ENCODE results near the gene CACNB1. TPM values are rescaled to one million over a fixed set of nuclear protein-coding genes. Genes with fewer than 3 reads are reported as not detected.

Gene CACNB1
- total and polyA plus RNA-seq, 10 of the 15 experiments (the other 5 are each of a cell fraction or from before 2014, with no cell fraction given), result 0.06 to 15.6 (median 6.3) TPM

DNA sequence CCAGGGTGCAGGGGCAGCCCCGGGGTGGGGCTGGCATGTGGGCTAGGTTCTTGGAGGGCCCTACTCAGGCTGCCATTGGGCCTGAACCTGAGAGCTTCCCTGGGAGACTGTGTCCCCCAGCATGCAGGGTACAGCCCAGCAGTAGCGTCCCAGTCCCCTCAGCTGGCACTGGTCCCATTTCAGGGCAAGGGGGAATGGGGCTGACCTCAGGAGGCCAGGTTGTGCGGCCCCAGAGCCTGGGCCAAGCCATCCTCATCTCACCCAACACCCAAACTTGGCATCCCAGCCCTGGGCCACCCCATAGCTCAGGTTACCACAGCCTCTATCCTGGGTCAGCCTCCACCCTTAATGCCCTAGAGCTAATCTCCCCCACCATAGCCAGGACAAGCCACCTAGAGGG lies 52.3 kb downstream of the CACNB1 start:
- CTCF ChIA-PET, result interaction anchor here (1.4 to 2.3 kb wide), 3 partner anchors 19 to 410 kb away, joined by 4 to 7 read pairs (median 5); no protein-coding TSS in a partner anchor
- FAIRE-seq, result no peak
- TF ChIP-seq TARDBP (IDR thresholded peaks at IDR 0.05; ENCODE audit: borderline replicate concordance) (no peak), ATF2 (IDR thresholded peaks at IDR 0.05; ENCODE audit: low read length) (no peak), CBX5 (IDR thresholded peaks at IDR 0.05; ENCODE audit: low read depth) (no peak), HCFC1 (IDR thresholded peaks at IDR 0.05; ENCODE audit: low read length) (no peak), SMAD1 (IDR thresholded peaks at IDR 0.05; ENCODE audit: low read depth, partially characterized antibody) (no peak), SRF (IDR thresholded peaks at IDR 0.05; ENCODE audit: low read depth in 2 of 2, low read length in 2 of 2) (no peak), POLR2A (IDR thresholded peaks at IDR 0.05; ENCODE audit: low read depth, low read length) (no peak), FOXK2 (IDR thresholded peaks at IDR 0.05) (no peak), TCF12 (IDR thresholded peaks at IDR 0.05; ENCODE audit: low read depth, low read length) (no peak), PBX3 (IDR thresholded peaks at IDR 0.05; ENCODE audit: insufficient replicate concordance, low read depth, low read length) (no peak), SUPT20H (IDR thresholded peaks at IDR 0.05; ENCODE audit: borderline replicate concordance, control insufficient read depth, low read depth, low read length) (no peak), HDAC6 (IDR thresholded peaks at IDR 0.05; ENCODE audit: unreplicated experiment) (no peak), JUNB (IDR thresholded peaks at IDR 0.05) (no peak)
- TF ChIP-seq, protein P1, sequence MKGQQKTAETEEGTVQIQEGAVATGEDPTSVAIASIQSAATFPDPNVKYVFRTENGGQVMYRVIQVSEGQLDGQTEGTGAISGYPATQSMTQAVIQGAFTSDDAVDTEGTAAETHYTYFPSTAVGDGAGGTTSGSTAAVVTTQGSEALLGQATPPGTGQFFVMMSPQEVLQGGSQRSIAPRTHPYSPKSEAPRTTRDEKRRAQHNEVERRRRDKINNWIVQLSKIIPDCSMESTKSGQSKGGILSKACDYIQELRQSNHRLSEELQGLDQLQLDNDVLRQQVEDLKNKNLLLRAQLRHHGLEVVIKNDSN (IDR thresholded peaks at IDR 0.05; ENCODE audit: borderline replicate concordance, extremely low read length, insufficient read depth, low read depth, low read length), result no peak
- TF ChIP-seq, protein P2, sequence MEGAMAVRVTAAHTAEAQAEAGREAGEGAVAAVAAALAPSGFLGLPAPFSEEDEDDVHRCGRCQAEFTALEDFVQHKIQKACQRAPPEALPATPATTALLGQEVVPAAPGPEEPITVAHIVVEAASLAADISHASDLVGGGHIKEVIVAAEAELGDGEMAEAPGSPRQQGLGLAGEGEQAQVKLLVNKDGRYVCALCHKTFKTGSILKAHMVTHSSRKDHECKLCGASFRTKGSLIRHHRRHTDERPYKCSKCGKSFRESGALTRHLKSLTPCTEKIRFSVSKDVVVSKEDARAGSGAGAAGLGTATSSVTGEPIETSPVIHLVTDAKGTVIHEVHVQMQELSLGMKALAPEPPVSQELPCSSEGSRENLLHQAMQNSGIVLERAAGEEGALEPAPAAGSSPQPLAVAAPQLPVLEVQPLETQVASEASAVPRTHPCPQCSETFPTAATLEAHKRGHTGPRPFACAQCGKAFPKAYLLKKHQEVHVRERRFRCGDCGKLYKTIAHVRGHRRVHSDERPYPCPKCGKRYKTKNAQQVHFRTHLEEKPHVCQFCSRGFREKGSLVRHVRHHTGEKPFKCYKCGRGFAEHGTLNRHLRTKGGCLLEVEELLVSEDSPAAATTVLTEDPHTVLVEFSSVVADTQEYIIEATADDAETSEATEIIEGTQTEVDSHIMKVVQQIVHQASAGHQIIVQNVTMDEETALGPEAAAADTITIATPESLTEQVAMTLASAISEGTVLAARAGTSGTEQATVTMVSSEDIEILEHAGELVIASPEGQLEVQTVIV (IDR thresholded peaks at IDR 0.05; ENCODE audit: borderline replicate concordance, partially characterized antibody), result no peak
- TF ChIP-seq, protein P3, sequence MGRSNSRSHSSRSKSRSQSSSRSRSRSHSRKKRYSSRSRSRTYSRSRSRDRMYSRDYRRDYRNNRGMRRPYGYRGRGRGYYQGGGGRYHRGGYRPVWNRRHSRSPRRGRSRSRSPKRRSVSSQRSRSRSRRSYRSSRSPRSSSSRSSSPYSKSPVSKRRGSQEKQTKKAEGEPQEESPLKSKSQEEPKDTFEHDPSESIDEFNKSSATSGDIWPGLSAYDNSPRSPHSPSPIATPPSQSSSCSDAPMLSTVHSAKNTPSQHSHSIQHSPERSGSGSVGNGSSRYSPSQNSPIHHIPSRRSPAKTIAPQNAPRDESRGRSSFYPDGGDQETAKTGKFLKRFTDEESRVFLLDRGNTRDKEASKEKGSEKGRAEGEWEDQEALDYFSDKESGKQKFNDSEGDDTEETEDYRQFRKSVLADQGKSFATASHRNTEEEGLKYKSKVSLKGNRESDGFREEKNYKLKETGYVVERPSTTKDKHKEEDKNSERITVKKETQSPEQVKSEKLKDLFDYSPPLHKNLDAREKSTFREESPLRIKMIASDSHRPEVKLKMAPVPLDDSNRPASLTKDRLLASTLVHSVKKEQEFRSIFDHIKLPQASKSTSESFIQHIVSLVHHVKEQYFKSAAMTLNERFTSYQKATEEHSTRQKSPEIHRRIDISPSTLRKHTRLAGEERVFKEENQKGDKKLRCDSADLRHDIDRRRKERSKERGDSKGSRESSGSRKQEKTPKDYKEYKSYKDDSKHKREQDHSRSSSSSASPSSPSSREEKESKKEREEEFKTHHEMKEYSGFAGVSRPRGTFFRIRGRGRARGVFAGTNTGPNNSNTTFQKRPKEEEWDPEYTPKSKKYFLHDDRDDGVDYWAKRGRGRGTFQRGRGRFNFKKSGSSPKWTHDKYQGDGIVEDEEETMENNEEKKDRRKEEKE (IDR thresholded peaks at IDR 0.05), result no peak

More for the DNA sequence above, 52.3 kb downstream of the CACNB1 start:
- H2AFZ ChIP-seq (ENCODE audit: control insufficient read depth, low read depth, low read length), result no peak overlapping the region
- 26% methylated on average over 3 of the region's 3 CpGs for WGBS (ENCODE audit: insufficient coverage, insufficient replicate concordance, low lambda C conversion rate, missing lambda C conversion rate)
- H3K27me3 ChIP-seq (replicated peaks in 1 of 2; ENCODE audit: control insufficient read depth in 2 of 2, insufficient read depth in 2 of 2, low read length in 1 of 2), result peaks cover 0 to 6% of the 10 kb centered on the region in 2 experiments; a peak in 3 of 4 replicates
- ChIA-PET POLR2A (interaction anchor here (0.6 kb wide), 1 partner anchor 166 kb away, joined by 5 read pairs; no protein-coding TSS in a partner anchor), RAD21 (ENCODE audit: unreplicated experiment) (interaction anchor here (2.6 kb wide), 1 partner anchor 162 kb away, joined by 12 read pairs; no protein-coding TSS in a partner anchor), SMC1A (ENCODE audit: uncharacterized antibody, unreplicated experiment) (interaction anchor here (0.7 to 1.0 kb wide), 2 partner anchors 8 to 96 kb away, joined by 3 read pairs; no protein-coding TSS in a partner anchor)
- no peak for ATAC-seq
- in situ Hi-C loops (cut with MboI), result loop anchor here (5.0 kb wide), 1 partner anchor 73 kb away; no protein-coding TSS in a partner anchor
- H3K79me2 ChIP-seq (ENCODE audit: control insufficient read depth, insufficient read depth, low read length), result no peaks in the 10 kb centered on the region
- no peaks in the 10 kb centered on the region for H3K4me1 ChIP-seq (ENCODE audit: control insufficient read depth, insufficient read depth, low read length)
- no TSS peak for BruUV-seq (replicated peaks)
- no peaks in the 10 kb centered on the region for H3K36me3 ChIP-seq (ENCODE audit: control insufficient read depth in 2 of 2, insufficient read depth in 2 of 2, low read length in 1 of 2)
- no peak overlapping the region for H3K4me3 ChIP-seq
- H3K9me3 ChIP-seq (replicated peaks; ENCODE audit: control insufficient read depth, insufficient read depth, low read length), result no peaks in the 10 kb centered on the region
- no peak overlapping the region for H3K4me2 ChIP-seq (ENCODE audit: control insufficient read depth, insufficient read depth)
- H4K20me1 ChIP-seq (ENCODE audit: control insufficient read depth, insufficient read depth), result no peaks in the 10 kb centered on the region
- no peak overlapping the region for H3K27ac ChIP-seq (ENCODE audit: control insufficient read depth, insufficient read depth)
- H3K9ac ChIP-seq (ENCODE audit: control insufficient read depth, insufficient read depth, low read length), result no peak overlapping the region
- DNase-seq (ENCODE audit: low read depth, low spot score), result no peak
- intact Hi-C loops (cut with micrococcal nuclease; ENCODE audit: unreplicated experiment), result loop anchor here (10.0 kb wide), 1 partner anchor 50 kb away; no protein-coding TSS in a partner anchor
